Left ventricle myocardium inferior (tissue), 1 donor: ENCODE data around the gene NCAPD2. TPM values are rescaled to one million over a fixed set of nuclear protein-coding genes. Genes with fewer than 3 reads are reported as not detected.

Experiments used
- DNase-seq: peaks from one replicate; pipeline ENCODE4 v3.0.0-alpha.2; 2020
- H3K27ac ChIP-seq: fragments of 200-600 bp; replicated peaks from 2 replicates; pipeline ENCODE4 v1.8.0; 2021
- H3K27me3 ChIP-seq: fragments of 200-600 bp; 2 replicates; pipeline ENCODE4 v1.8.0; 2021; ENCODE audit warnings: low read depth
- H3K36me3 ChIP-seq: fragments of 200-600 bp; 2 replicates; pipeline ENCODE4 v1.8.0; 2021
- H3K4me1 ChIP-seq: fragments of 200-600 bp; 2 replicates; pipeline ENCODE4 v1.8.0; 2021
- H3K4me3 ChIP-seq: fragments of 200-600 bp; 2 replicates; pipeline ENCODE4 v1.8.0; 2021; ENCODE audit warnings: mild to moderate bottlenecking, moderate library complexity
- H3K9me3 ChIP-seq: fragments of 200-600 bp; replicated peaks from 2 replicates; pipeline ENCODE4 v1.8.0; 2021
- CTCF ChIP-seq: fragments of 200-600 bp; IDR thresholded peaks from 2 replicates; pipeline ENCODE4 v1.8.0; 2021; ENCODE audit warnings: antibody characterized with exemption, mild to moderate bottlenecking, borderline replicate concordance
- intact Hi-C: fragments of 100-400 bp; cut with micrococcal nuclease; formaldehyde crosslinking; loops from one replicate; pipeline ENCODE4 v1.11.0; 2022
- total RNA-seq: library from RNA; stranded (reverse); fragmentation: NEBNext Ultra II Directional; extraction: Animal tissue kit (Norgen Biotek cat#: 25700); gene quantifications from one replicate; pipeline ENCODE4 v1.2.1, GENCODE V29; 2021
- donor health status: DM: no; HTN: yes; CAD: no; lungs with severe emphysema.

NCAPD2 gene
- total RNA-seq, 1 donor from 2014 or later = 9.2 TPM

GRCh38 chr12:6468283-6468575, 25.7 kb upstream of the NCAPD2 start:
- no peak for DNase-seq
- Histone ChIP-seq H3K27me3 (no peaks in the 10 kb centered on the region), H3K4me1 (peaks cover 35% of the 10 kb centered on the region), H3K4me3 (no peak overlapping the region), H3K36me3 (peaks cover 30% of the 10 kb centered on the region), H3K27ac (no peak overlapping the region), H3K9me3 (no peaks in the 10 kb centered on the region)
- no peak for TF ChIP-seq CTCF
- intact Hi-C loops = no loop called here

- H3K4me1 ChIP-seq = peaks cover 35% of the 10 kb centered on the region
- peak overlapping the region; percentile 92 for H3K27ac ChIP-seq
Observed at GRCh38 chr12:6469092-6469491, 24.8 kb upstream of the NCAPD2 start.

GRCh38 chr12:6469609-6470374, 24.1 kb upstream of the NCAPD2 start:
- Histone ChIP-seq H3K4me1 (peaks cover 35% of the 10 kb centered on the region), H3K27ac (peak overlapping the region; percentile 92), H3K9me3 (no peaks in the 10 kb centered on the region), H3K27me3 (no peaks in the 10 kb centered on the region), H3K36me3 (peaks cover 16% of the 10 kb centered on the region), H3K4me3 (peak overlapping the region; percentile 81)
- intact Hi-C loops = loop anchor here (2.0 kb wide), 1 partner anchor 47 kb away; no protein-coding TSS in a partner anchor
- no peak for TF ChIP-seq CTCF
- no peak for DNase-seq

More at GRCh38 chr12:6469092-6469491, 24.8 kb upstream of the NCAPD2 start:
- intact Hi-C loops = no loop called here
- DNase-seq = no peak
- no peaks in the 10 kb centered on the region for H3K9me3 ChIP-seq
- no peak for TF ChIP-seq CTCF
- H3K4me3 ChIP-seq = peak overlapping the region; percentile 81
- no peaks in the 10 kb centered on the region for H3K27me3 ChIP-seq
- H3K36me3 ChIP-seq = peaks cover 23% of the 10 kb centered on the region

- intact Hi-C loops = loop anchor here (2.0 kb wide), 1 partner anchor 48 kb away; no protein-coding TSS in a partner anchor
Observed at GRCh38 chr12:6470375-6471163, 23.3 kb upstream of the NCAPD2 start, which contains the start of gene VAMP1. VAMP1 (minus strand) TSS chr12:6470677; CDS start chr12:6470531, 146 bp downstream.

More at GRCh38 chr12:6470375-6471163, 23.3 kb upstream of the NCAPD2 start, which contains the start of gene VAMP1:
- H3K9me3 ChIP-seq = no peaks in the 10 kb centered on the region
- no peaks in the 10 kb centered on the region for H3K27me3 ChIP-seq
- H3K36me3 ChIP-seq = peaks cover 11% of the 10 kb centered on the region
- H3K27ac ChIP-seq = peak within 1 kb of the TSS; percentile 92
- DNase-seq = peak; percentile 98
- TF ChIP-seq CTCF = peak; percentile 41
- H3K4me1 ChIP-seq = peaks cover 34% of the 10 kb centered on the region
- H3K4me3 ChIP-seq = peak within 1 kb of the TSS; percentile 81
